HG03196 (cell line): ENCODE data around the gene CALML3.

Experiments
- ATAC-seq: cut with Tn5 transposase; IDR thresholded peaks from one replicate; pipeline ENCODE4 v1.9.1; 2021; ENCODE audit not compliant: unreplicated experiment

Gene CALML3

DNA sequence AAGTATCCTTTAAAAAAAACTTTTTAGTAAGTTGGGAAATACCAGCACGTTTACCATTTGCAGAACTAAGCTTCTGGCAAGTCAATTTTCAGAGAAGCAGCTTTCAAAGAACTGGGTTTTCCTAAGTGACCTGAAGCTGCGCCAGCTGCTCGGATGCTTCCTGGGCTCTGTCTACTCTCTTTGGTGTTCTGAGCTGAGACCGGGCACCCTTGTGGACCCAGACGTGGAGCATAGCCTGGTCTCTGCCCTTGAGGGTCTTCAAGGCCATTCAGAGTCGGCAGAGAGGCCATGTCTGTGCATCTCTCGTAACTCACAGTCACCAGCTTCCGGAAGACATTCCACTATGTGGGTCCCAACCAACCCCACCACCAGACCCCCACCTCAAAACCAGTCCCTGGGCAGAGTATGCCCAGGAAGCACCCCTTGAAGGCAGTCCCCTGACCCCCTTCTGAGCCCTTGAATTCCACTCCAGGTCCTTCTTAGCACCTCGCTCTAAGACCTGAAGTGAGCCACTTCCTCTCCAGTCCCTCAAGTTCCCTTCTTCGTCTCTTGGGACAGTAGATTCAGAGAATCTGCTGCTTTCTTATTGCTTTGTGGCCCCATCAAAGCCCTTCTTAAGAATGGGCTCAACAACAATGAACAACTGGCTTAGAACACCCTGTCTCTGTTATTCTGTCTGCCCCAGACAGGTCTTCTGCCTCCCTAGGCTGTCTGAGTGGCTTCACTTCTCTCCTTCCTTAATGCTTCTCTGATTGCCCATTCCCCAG lies 33.9 kb upstream of the CALML3 start:
- no peak for ATAC-seq

DNA sequence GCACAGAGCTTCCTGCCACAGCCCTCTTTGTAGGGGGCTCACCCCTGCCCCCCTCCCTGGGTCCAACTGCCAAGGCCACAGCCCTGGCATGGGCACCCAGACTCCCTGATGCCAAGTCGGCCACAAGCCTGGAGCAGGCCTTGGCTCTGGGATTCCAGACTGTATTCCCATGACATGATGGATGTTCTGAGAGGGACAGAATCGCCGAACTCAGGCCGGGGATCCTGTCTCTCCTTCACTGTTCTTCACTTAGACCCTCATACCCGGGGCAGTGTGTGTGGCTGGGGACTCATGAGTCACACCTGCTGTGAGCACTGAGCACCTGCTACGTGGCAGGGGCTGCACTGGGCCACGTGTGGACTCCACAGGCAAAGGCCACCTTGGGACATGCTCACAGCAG lies 33.3 kb upstream of the CALML3 start:
- ATAC-seq, result no peak

DNA sequence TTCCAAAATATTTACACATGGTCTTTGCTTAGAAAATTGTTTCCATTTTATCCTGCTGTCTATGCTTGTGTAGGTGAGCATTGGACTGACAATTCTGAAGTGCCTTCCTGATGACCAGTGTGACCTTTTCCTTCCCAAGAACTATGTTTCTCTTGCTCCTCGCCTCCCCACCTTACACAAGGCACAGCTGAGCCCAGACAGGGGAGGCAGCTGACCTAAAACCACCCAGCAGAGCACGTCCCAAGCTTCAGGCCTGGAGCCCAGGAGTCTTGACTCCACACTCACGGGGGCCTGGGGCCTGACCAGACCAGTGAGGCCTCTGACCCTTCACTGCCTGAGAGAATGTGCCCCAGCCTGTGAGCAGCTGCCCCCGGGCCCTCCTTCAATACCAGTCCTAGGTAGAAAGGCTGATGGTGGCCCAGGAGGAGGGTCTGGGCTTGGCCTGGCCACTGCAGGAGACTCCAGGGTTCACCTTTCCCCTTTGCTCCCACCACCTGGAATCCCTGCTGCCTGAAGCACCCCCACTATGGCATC lies 32.4 kb upstream of the CALML3 start:
- no peak for ATAC-seq

DNA sequence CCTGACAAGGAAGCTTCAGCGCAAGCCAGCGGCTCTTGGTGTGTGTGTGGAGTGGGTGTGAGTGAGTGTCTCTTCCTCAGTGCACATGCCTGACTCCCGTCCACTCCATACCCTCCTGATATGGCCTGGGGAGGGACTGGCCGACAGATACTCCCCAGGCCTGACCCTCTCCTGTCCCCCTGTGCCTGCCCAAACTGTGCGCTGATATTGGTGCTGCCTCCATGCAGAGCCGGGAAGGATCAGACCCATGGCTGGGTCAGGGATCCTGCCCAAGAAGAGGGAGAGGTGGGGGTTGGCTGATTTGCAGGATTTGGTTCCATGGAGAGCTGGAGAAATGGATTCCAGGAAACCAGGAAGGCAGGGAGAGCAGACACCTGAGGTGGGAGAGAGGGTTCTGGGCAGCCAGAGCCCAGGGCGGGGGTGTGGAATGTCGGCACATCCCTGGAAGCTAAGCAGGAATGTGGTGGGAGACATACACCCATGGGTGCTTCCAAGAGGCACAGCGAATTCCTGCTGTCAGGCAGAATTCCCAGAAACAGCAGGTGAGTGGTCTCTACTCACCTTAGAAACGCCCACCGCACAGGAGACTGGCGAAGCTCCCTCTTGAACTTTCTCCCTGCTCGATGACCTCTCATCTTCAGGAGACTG lies 31.7 kb upstream of the CALML3 start:
- ATAC-seq, result no peak

DNA sequence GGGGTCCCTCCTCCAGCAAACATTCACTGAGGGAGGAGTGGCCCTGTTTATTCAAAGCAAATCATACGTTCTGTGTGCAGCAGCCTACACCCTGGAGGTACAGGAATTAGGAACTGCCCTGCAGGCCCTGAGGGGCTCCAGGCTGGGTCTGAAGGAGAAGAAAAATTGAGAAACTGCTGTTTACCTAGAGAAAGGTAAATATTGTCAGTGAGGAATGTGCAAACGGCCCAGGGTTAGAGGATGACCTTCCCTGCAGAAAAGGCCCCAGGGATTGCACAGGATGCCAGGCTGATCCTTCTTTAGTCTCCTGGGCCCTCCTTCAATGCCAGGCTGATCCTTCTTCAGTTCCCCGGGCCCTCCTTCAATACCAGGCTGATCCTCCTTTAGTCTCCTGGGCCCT lies 31.1 kb upstream of the CALML3 start:
- ATAC-seq, result no peak

DNA sequence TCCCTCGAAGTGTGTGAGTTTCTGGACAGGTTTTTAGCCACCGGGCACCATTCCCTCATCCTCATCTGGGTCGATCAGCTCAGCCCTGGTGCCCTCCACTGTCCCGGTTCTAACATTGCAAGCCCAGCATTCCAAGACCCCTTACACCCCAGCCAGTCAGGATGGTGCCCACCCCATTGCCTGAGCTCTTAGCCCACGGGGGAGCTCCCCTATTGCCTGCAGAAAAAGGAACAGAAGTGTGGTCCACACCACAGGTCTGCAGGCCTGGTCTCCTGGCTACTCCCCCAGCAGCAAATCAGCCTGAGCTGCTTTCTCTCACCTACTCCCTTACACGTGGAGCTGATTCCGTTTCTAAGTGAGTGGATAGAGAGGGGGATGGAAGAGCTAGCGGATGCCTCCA lies 30.1 kb upstream of the CALML3 start:
- no peak for ATAC-seq

DNA sequence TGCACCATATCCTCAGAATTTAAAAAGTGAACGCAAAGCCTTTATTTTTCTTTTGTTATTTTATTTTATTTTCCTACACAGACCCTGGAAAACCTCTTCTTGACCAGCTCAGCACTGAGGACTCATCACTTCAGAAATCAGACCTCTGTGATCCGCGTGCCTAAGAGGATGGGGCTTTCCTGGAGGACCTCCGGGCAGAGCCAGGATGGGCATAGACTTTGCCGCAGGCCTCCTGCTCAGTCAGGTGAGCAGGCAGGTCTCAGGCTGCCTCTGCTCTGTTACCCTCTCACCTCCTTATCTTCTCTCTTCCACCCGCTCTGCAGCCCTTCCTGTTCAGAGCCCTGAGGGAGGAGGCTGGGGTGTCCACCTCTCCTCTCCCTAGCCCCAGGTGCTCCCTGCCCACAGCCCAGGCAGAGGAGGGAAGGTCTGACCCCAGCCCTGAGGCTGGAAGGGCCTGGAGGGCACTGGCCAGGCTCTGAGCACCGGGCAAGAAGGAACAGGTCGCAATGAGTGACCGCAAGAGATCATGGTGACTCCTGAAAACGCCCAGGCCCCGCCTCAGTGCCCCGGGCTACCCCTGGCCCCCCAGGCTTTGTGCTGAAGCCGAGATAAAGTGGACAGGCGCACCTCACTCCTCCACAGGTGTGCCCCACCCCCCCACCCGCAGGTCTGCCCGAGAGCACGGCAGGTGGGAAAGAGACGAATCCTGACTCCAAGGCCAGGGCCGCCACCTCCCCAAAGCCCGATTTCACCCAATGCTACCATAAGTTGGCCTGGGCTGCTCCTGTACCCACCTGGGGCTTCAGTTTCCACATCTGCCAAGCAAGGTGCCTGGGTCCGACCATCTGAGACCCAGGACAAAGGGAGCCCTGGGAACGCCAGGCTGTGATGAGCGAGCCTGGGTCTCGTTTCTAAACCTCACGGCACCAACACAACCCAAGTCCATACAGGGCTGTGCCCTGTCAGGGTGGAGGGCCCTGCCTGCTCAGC lies 28.2 kb upstream of the CALML3 start:
- ATAC-seq, result no peak

DNA sequence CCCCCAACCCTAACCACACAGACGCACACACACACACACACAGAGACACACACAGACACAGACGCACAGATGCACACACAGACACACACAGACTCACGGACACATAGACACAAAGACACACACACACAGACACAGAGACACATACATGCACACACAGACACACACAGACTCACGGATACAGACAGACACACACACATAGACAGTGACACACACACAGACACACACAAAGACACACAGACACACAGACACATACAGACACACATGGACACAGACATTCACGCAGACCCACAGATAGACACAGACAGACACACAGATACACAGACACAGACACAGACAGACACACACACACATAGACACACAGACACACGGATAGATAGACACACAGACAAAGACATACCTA lies 27.5 kb upstream of the CALML3 start:
- ATAC-seq, result no peak

DNA sequence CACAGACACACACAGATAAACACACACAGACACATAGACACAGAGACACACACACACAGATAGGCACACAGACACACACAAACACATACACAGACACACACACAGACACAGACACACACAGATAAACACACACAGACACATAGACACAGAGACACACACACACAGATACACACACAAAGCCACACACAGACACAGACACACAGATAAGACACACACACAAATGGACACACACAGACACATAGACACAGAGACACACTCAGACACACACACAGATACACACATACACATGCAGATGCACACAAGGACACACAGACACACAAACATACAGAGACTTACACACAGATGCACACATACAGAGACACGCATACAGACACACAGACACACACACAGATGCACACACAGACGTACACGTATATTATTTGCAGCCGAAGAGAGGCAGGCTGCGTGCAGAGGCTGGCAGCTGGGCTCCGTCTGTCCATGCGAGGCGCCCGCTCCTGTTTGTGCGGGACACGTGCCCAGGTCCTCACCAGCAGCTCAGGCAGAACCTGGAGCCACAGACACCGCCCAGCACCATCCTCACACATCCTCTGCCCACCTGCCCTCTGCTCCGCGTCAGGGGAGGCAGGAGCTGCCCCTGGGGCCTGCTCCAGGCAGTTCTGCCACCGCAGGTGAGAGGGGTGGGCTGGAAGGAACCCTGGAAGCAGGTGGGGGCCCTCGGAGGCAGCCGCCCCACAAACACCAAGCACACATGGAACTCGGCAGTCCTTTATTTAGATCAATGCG lies 26.6 kb upstream of the CALML3 start:
- no peak for ATAC-seq

DNA sequence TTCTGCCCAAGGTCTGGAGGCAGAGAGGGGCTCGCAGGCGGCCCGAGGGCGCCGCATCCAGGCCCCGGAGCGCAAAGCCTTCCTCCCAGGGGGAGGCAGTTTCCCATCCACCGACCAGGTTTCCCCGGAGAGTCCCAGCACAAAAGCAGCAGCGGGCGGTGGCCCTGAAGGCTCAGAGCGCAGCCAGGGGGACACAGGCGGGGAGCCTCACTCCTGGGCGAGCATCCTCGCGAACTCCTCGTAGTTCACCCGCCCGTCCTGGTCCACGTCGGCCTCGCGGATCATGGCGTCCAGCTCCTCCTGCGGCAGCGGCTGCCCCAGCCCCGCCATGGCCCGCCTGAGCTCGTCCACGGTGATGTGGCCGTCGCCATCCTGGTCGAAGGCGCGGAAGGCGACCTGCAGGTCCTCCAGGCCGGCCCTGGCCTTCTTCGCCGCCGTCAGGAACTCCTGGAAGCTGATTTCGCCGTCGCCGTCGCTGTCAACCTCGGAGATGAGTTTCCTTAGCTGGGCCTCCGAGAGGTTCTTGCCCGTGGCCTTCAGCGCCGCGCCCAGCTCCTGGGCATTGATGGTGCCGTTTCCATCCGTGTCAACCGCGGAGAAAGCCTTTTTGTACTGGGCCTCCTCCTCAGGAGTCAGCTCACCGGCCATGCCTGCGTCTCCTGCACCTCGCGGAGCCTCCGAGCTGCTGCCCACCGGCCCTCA lies 25.8 kb upstream of the CALML3 start:
- no peak for ATAC-seq

DNA sequence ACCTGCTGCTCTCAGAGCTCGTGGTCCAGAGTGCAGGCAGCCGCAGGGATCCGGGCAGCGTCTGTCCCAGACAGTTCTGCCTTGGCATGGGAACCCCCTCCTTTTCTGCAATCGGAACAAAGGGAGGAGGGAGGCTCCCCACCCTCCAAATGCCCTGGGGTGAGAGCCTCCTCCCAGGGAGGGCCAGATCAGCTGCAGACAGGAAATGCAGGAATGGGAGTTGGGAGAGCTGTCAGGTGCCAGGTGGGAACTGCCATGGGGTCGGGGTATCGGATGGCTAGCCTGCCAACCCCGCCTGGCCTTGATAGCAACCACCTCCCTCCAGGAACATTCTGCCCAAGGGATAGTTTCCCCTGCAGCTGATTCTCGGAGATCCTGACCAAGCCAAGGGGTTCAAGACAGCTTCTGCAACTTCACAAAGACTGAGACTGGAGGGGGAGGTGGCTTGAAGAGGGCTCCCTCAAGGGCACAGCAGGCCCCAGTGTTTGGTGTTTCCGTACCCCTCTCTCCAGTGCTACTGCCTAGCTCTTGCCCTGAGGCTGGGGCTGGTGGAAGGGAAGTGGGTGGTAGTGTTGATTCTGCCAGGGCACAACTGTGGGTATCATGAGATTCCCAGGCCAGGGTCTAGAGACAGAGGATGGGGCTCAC lies 25.1 kb upstream of the CALML3 start, which contains the start of gene CALML5:
Gene CALML5, minus strand, starts transcription at position 78 of the 648 bp plus-strand sequence. CDS start 132 bp downstream, outside the sequence.
- no peak for ATAC-seq

DNA sequence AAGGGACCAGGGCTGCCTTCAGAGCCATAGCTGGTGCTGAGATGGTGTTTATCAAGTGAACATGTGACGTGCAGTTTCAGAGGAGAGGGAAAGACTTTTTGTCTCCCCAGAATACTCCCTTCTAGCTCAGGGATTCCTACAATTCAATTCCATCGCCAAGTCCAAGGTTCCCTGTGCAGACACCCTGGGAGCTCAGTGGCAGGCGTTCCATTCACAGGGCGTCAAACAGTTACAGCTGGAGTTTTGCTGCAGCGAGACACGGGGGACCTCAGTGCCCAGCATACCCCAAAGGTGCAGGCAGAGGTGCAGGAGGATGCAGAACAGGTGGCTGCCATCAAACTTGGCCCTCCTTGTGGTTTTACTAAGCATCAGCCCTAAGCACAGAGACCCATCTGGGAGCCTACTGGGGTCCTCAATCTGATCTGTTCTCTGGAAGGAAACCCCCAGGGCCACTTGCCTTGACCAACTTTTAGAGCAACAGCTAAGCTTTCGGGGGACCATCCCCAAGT lies 24.5 kb upstream of the CALML3 start:
- ATAC-seq, result no peak

DNA sequence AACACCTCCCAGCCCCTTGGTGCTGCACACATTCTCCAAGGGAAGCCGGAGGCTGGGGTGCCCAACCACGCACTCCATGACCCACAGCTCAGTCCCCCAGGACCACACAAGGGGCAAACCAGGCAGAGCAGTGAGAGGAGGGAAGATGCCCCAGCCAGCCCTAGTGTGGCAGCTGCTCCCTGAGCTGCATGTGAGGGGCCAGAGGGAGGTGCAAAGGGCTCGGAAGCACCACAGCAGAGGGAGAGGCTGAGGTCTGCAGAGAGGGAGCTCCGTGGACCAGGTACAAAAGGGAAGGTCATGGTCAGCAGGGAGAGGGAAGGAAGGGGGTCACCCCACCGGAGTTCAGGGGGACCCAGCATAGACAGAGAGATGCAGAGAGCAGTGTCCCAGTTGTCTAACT lies 23.9 kb upstream of the CALML3 start:
- ATAC-seq, result no peak

DNA sequence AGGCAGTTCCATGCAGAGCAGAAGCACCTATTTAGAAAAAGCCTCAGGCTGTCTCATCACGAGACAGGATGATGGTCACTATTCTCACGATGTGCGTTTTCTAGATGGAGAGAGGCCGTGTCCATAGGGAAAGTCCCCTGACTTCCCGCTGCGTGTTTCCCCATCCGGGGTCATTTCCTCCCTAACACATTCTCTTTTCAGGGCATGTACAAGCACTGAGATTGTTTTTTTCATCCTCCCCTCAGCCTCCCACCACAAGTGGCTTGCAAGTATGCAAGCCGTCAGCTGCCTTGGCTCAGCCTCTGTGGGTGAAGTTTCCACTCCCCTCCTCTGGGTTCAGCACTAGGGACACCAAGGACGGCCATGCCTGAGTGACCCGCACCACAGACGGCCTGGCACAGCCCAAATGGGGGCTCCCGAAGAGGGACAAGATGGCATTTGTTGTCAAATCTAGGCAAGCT lies 22.7 kb upstream of the CALML3 start:
- no peak for ATAC-seq

DNA sequence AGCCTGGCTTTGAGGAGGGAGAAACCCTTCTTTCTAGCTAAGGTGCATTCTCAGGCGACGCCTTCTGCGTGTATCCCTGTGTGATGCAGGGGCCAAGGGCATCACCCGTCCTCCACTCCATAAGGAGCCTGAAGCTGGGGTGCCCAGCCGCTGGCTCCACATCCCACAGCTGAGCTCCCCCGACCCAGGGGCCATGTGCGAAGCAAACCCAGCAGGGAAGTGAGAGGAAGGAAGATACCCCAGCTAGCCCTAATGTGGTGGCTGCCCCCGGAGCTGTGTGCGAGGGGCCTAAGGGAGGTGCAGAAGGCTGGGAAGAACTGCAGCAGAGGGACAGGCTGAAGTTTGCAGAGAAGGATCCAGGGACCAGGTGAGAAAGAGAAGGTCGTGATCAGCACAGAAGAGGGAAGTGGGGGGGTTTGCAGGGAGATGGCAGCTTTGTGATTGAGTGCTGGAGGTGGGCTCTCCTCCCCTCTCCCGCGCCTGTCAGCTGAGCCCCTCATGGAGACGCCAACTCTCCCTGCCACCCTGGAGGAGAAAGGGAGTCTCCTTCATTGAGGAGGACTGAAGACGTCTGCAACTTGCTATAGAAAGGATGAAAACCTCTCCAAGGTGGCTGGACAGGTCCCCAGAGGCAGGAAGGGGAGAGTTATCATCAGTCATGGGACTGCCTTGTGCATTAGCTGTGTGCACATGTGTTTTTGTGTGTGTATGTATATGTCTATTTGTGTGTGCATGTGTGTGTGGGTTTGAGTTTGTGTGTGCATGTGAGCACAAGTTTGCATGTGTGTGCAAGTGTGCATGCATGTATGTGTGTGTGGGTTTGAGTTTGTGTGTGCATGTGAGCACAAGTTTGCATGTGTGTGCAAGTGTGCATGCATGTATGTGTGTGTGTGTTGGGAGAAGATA lies 21.9 kb upstream of the CALML3 start:
- ATAC-seq, result no peak

DNA sequence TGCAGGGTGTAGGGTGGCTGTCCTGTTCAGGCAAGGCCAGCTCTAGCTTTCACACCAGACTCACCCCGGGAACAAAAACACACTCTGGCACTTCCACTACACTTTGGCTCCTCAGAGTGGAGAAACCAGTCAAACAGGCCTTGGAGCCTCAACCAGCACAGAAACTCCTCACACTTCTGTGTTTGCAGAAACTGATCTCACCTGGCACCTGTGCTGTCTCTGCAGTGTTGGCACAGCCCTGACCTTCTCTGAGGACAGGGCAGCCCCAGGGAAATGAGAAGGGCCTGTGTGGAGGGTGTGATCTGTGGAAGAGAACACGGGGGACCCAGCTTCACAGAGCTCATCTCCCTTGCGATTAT lies 21.3 kb upstream of the CALML3 start:
- no peak for ATAC-seq

DNA sequence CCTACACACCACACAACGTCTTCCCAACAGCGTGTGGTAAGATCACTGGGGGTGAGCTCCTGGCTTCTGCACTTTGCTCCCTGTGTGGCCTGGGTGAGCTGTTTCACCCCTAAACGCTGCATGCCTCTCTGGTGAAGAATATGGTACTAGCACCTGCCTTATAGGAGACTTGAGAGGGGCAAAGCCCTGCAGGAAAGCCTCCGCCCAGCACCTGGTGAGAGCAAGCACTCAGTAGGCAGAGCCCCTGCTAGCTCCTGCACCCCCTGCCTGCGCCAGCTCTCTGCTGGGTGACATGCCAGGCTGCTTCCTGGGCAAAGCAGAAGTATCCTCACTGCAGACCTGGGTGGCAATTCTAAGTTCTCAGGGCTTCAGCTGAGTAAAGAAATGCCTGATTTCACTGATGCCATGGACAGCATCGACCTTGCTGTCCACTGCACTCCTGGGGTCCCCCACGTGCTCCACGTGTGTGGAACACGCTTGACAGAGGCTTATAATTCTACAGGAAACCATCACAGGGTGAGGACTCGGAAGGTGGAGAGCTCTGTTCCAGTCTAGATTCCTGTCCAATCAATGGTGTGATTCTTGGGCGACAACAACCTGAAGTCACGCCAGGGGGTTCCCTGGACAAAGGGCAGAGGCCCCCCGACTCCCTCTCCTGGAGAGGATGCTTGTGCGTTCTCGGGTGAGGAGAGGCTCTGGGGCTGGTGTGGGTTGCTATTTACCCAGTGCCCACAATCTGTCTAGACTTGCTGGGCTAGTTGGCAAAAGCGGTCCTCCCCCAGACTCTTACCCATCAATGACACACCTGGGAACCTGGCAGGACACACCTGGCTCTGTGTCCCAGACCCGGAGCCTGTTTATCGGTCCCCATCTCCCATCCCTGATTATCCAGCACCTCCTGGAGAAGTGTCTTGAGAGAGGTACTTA lies 20.4 kb upstream of the CALML3 start:
- no peak for ATAC-seq
